ENCODE results near the gene CLOCK.

The CLOCK gene

DNA sequence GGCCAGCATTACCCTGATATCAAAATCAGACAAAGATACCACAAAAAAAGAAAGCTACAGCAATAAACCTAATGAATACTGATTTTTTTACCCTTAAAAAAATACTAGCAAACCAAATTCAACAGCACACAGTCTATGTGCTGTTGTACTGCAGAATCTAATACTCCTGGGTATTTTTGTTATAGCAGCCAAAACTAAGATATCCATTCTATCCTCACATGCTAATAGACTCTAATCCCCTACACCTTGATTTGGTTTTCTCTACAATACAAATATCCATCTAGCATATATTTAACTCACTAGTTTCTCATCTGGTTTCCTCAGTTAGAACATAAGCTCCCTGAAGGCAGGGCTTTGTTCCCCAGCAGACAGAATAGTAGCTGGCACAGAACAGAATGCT, 12.4 kb downstream of the CLOCK start:
- Mint-ChIP-seq H3K4me1 (no peaks in the 10 kb centered on the region), H3K9me3 (peaks cover 57% of the 10 kb centered on the region), H3K27ac (no peak overlapping the region), H3K4me3 (no peak overlapping the region), H3K36me3 (ENCODE audit: low read depth) (peaks cover 82% of the 10 kb centered on the region), H3K27me3 (ENCODE audit: low read depth) (no peaks in the 10 kb centered on the region)
- TF ChIP-seq, protein P1, sequence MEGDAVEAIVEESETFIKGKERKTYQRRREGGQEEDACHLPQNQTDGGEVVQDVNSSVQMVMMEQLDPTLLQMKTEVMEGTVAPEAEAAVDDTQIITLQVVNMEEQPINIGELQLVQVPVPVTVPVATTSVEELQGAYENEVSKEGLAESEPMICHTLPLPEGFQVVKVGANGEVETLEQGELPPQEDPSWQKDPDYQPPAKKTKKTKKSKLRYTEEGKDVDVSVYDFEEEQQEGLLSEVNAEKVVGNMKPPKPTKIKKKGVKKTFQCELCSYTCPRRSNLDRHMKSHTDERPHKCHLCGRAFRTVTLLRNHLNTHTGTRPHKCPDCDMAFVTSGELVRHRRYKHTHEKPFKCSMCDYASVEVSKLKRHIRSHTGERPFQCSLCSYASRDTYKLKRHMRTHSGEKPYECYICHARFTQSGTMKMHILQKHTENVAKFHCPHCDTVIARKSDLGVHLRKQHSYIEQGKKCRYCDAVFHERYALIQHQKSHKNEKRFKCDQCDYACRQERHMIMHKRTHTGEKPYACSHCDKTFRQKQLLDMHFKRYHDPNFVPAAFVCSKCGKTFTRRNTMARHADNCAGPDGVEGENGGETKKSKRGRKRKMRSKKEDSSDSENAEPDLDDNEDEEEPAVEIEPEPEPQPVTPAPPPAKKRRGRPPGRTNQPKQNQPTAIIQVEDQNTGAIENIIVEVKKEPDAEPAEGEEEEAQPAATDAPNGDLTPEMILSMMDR (IDR thresholded peaks at IDR 0.05; ENCODE audit: unreplicated experiment in 3 of 3): no peak

- H3K36me3 Mint-ChIP-seq (ENCODE audit: low read depth): peaks cover 68% of the 10 kb centered on the region
- H3K4me3 Mint-ChIP-seq: no peak overlapping the region
- no peak overlapping the region for H3K27ac Mint-ChIP-seq
- TF ChIP-seq, protein P1 (IDR thresholded peaks at IDR 0.05; ENCODE audit: unreplicated experiment in 3 of 3): no peak
- no peaks in the 10 kb centered on the region for H3K27me3 Mint-ChIP-seq (ENCODE audit: low read depth)
- no peaks in the 10 kb centered on the region for H3K4me1 Mint-ChIP-seq
- H3K9me3 Mint-ChIP-seq: peaks cover 43% of the 10 kb centered on the region
Measured at GRCh38 chr4:55530691-55531090, 16.0 kb downstream of the CLOCK start.

GRCh38 chr4:55530167-55530566, 16.5 kb downstream of the CLOCK start:
- no peaks in the 10 kb centered on the region for H3K4me1 Mint-ChIP-seq
- no peak overlapping the region for H3K27ac Mint-ChIP-seq
- H3K36me3 Mint-ChIP-seq (ENCODE audit: low read depth): peaks cover 67% of the 10 kb centered on the region
- H3K4me3 Mint-ChIP-seq: no peak overlapping the region
- H3K9me3 Mint-ChIP-seq: peaks cover 43% of the 10 kb centered on the region
- no peaks in the 10 kb centered on the region for H3K27me3 Mint-ChIP-seq (ENCODE audit: low read depth)
- TF ChIP-seq, protein P1 (IDR thresholded peaks at IDR 0.05; ENCODE audit: unreplicated experiment in 3 of 3): no peak

GRCh38 chr4:55528491-55528890, 18.2 kb downstream of the CLOCK start:
- TF ChIP-seq, protein P1 (IDR thresholded peaks at IDR 0.05; ENCODE audit: unreplicated experiment in 3 of 3): no peak
- H3K27me3 Mint-ChIP-seq (ENCODE audit: low read depth): no peaks in the 10 kb centered on the region
- peaks cover 35% of the 10 kb centered on the region for H3K9me3 Mint-ChIP-seq
- H3K4me1 Mint-ChIP-seq: no peaks in the 10 kb centered on the region
- H3K27ac Mint-ChIP-seq: no peak overlapping the region
- H3K36me3 Mint-ChIP-seq (ENCODE audit: low read depth): peaks cover 61% of the 10 kb centered on the region
- no peak overlapping the region for H3K4me3 Mint-ChIP-seq

DNA sequence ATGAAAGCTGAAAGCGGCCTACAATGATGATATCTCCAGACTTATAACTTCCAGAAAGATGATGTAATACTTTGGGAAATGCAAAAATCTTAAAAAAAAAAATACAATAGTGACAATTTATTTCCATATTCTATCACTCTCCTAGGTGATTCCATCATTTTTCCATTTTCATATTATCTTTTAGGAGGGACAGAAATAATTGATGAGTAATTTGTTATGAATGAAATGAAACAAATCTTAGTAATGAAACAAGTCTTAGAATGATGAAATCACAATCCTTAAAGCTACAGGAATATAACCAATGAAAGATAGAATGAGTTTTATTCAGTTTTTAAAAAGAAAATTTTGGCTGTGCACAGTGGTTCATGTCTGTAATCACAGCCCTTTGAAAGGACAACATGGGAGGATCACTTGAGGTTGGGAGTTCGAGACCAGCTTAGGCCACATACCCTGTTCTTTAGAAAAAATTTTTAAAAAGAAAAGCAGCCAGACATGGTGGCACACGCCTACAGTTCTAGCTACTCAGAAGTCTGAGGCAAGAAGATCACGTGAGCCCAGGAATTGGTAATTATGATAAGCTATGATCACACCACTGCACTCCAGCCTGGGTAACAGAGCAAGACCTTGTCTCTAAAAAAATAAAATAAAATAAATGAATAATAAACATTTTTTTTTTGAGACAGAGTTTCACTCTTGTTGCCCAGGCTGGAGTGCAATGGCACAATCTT, 21.7 kb downstream of the CLOCK start:
- peaks cover 16% of the 10 kb centered on the region for H3K9me3 Mint-ChIP-seq
- H3K36me3 Mint-ChIP-seq (ENCODE audit: low read depth): peaks cover 46% of the 10 kb centered on the region
- TF ChIP-seq, protein P1 (IDR thresholded peaks at IDR 0.05; ENCODE audit: unreplicated experiment in 3 of 3): no peak

DNA sequence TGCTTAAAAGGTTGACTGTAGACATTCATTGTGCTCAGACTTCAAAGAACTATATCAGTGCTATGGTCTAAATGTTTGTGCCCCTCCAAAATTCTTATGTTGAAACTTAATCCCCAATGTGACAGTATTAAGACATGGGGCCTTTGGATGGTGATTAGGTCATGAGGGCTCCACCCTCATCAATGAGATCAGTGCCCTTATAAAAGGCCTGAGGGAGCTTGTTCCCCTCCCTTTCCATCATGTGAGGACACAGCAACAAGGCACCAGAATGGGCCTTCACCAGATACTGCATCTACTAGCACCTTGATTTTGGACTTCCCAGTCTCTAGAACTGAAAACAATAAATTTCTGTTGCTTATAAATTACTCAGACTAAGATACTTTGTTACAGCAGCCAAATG, 28.3 kb downstream of the CLOCK start:
- H3K27me3 Mint-ChIP-seq (ENCODE audit: low read depth): no peaks in the 10 kb centered on the region

More for the DNA sequence above, 21.7 kb downstream of the CLOCK start:
- H3K27ac Mint-ChIP-seq: no peak overlapping the region
- H3K4me1 Mint-ChIP-seq: no peaks in the 10 kb centered on the region
- no peak overlapping the region for H3K4me3 Mint-ChIP-seq
- no peaks in the 10 kb centered on the region for H3K27me3 Mint-ChIP-seq (ENCODE audit: low read depth)

More for the DNA sequence above, 28.3 kb downstream of the CLOCK start:
- H3K9me3 Mint-ChIP-seq: peaks cover 24% of the 10 kb centered on the region
- TF ChIP-seq, protein P1 (IDR thresholded peaks at IDR 0.05; ENCODE audit: unreplicated experiment in 3 of 3): no peak
- no peaks in the 10 kb centered on the region for H3K4me1 Mint-ChIP-seq
- H3K4me3 Mint-ChIP-seq: no peak overlapping the region
- no peak overlapping the region for H3K27ac Mint-ChIP-seq
- peaks cover 52% of the 10 kb centered on the region for H3K36me3 Mint-ChIP-seq (ENCODE audit: low read depth)

All from nephron (organoid).